HepG2 (cell line): Measurements from ENCODE around the gene LRRC4C. TPM values are rescaled to one million over a fixed set of nuclear protein-coding genes. Genes with fewer than 3 reads are reported as not detected.

Source experiments
- ATAC-seq: fragments of 200-7000 bp; cut with Tn5 transposase; 3 replicates; pipeline ENCODE4 v1.9.1; 2020; ENCODE audit warnings: mild to moderate bottlenecking, moderate library complexity
- BruUV-seq: library from RNA; stranded (reverse); fragments of 400-500 nt; replicated peaks from 2 replicates; lab custom pipeline; 2021; lab: Mats Ljungman, UMichigan
- CTCF ChIA-PET: fragments of 300-600 bp; formaldehyde crosslinking; extraction: SDS; loops from one replicate; lab custom pipeline; 2021; ENCODE audit warnings: low total read pairs, inconsistent platforms, low intra/inter-chr PET ratio; lab: Yijun Ruan, JAX
- POLR2A ChIA-PET: fragments of 350-600 bp; sonication (Branson Sonifier 250); formaldehyde crosslinking; loops from one replicate; lab custom pipeline; 2020; ENCODE audit warnings: antibody characterized with exemption, inconsistent platforms; lab: Yijun Ruan, JAX
- DNase-seq: peaks from one replicate; pipeline ENCODE4 v3.0.0-alpha.2; 2015; ENCODE audit warnings: low spot score
- FAIRE-seq: peaks from 3 replicates; lab custom pipeline; 2011; peaks lifted over from hg19 to GRCh38; lab: Jason Lieb, UNC
- H2AFZ ChIP-seq: one replicate; pipeline ENCODE4 v1.6.1; 2011; ENCODE audit warnings: low read length, inconsistent platforms
- H3K27ac ChIP-seq: fragments of 300-600 bp; 3 replicates; pipeline ENCODE4 v1.8.0; 2011; ENCODE audit warnings: mixed run types, mild to moderate bottlenecking, mixed read lengths, low read length, inconsistent platforms; ENCODE audit not compliant: insufficient read depth; ENCODE audit errors: extremely low read length
- H3K27me3 ChIP-seq, 2 experiments: fragments of 200-600 bp in 1 of 2; 2 replicates in 1 of 2; 3 replicates in 1 of 2; pipeline versions ENCODE4 v1.6.0 to v1.8.0; 2011; ENCODE audit warnings: low read length in 2 of 2, mild to moderate bottlenecking in 2 of 2, moderate library complexity in 2 of 2, inconsistent platforms in 1 of 2; ENCODE audit not compliant: insufficient read depth in 2 of 2, control insufficient read depth in 1 of 2
- H3K36me3 ChIP-seq, 2 experiments: fragments of 200-600 bp in 1 of 2; replicated peaks in 1 of 2; 2 replicates in 1 of 2; 3 replicates in 1 of 2; pipeline versions ENCODE4 v1.5.1 to v1.8.0; 2011; ENCODE audit warnings: low read length in 2 of 2, inconsistent platforms in 1 of 2; ENCODE audit not compliant: insufficient read depth in 2 of 2, control insufficient read depth in 1 of 2
- H3K4me1 ChIP-seq: 2 replicates; pipeline ENCODE4 v1.5.1; 2012; ENCODE audit warnings: low read length, inconsistent platforms; ENCODE audit not compliant: insufficient read depth
- H3K4me2 ChIP-seq: 2 replicates; pipeline ENCODE4 v1.6.0; 2011; ENCODE audit warnings: low read depth, low read length, inconsistent platforms
- H3K4me3 ChIP-seq, 3 experiments: fragments of 200-600 bp in 1 of 3; sonication (generic), shearing (Covaris generic) in 1 of 3; replicated peaks in 1 of 3; 2 replicates each; pipeline ENCODE4 v1.5.1; 2011 to 2016; ENCODE audit warnings: low read length in 3 of 3, inconsistent platforms in 2 of 3, low read depth in 2 of 3, mild to moderate bottlenecking in 2 of 3, control low read depth in 1 of 3, mixed read lengths in 1 of 3; ENCODE audit not compliant: insufficient read depth in 1 of 3
- H3K79me2 ChIP-seq: one replicate; pipeline ENCODE4 v1.6.1; 2011; ENCODE audit warnings: low read length, inconsistent platforms; ENCODE audit not compliant: insufficient read depth
- H3K9ac ChIP-seq: 2 replicates; pipeline ENCODE4 v1.6.0; 2011; ENCODE audit warnings: mild to moderate bottlenecking, low read depth, low read length, inconsistent platforms; ENCODE audit not compliant: insufficient read depth
- H3K9me3 ChIP-seq: 2 replicates; pipeline ENCODE4 v1.5.1; 2012; ENCODE audit warnings: mild to moderate bottlenecking, low read length
- H4K20me1 ChIP-seq: 2 replicates; pipeline ENCODE4 v1.6.0; 2011; ENCODE audit warnings: inconsistent platforms, mild to moderate bottlenecking, low read length, moderate library complexity; ENCODE audit not compliant: insufficient read depth
- AFF4 ChIP-seq: sonication (generic); formaldehyde crosslinking; IDR thresholded peaks from 2 replicates; pipeline ENCODE4 v1.4.0; 2020; ENCODE audit warnings: missing genetic modification reagents
- NFYC ChIP-seq: IDR thresholded peaks from 2 replicates; pipeline ENCODE4 v1.6.1; 2016; ENCODE audit warnings: missing genetic modification reagents, missing compliant biosample characterization
- PLSCR1 ChIP-seq: sonication (generic); formaldehyde crosslinking; IDR thresholded peaks from 2 replicates; pipeline ENCODE4 v1.5.0; 2020; ENCODE audit warnings: missing genetic modification reagents, mild to moderate bottlenecking, borderline replicate concordance
- POLR2AphosphoS2 ChIP-seq: IDR thresholded peaks from 2 replicates; pipeline ENCODE4 v1.6.1; 2011; ENCODE audit warnings: low read depth, low read length, improper control_type of control experiment
- SKI ChIP-seq: fragments of 450-650 bp; IDR thresholded peaks from one replicate; pipeline ENCODE4 v1.6.1; 2018; ENCODE audit warnings: mild to moderate bottlenecking; ENCODE audit not compliant: partially characterized antibody
- SSRP1 ChIP-seq: IDR thresholded peaks from 2 replicates; pipeline ENCODE4 v1.6.1; 2016; ENCODE audit warnings: control low read depth
- TFDP1 ChIP-seq: IDR thresholded peaks from 2 replicates; pipeline ENCODE4 v1.6.1; 2016; ENCODE audit warnings: missing compliant biosample characterization, missing genetic modification reagents, borderline replicate concordance
- THAP8 ChIP-seq: sonication (generic); formaldehyde crosslinking; IDR thresholded peaks from 2 replicates; pipeline ENCODE4 v1.5.1; 2020; ENCODE audit warnings: missing genetic modification reagents, mild to moderate bottlenecking, borderline replicate concordance
- TIGD3 ChIP-seq: sonication (generic); formaldehyde crosslinking; IDR thresholded peaks from 2 replicates; pipeline ENCODE4 v1.5.1; 2020; ENCODE audit warnings: mild to moderate bottlenecking, missing genetic modification reagents, borderline replicate concordance
- TSC22D2 ChIP-seq: sonication (generic); formaldehyde crosslinking; IDR thresholded peaks from 2 replicates; pipeline ENCODE4 v1.5.1; 2020; ENCODE audit warnings: missing genetic modification reagents, mild to moderate bottlenecking, borderline replicate concordance
- ZNF10 ChIP-seq: sonication (generic); formaldehyde crosslinking; IDR thresholded peaks from 2 replicates; pipeline ENCODE4 v1.4.0; 2020; ENCODE audit warnings: mild to moderate bottlenecking, low read depth, missing genetic modification reagents, borderline replicate concordance
- ZNF281 ChIP-seq: sonication (generic); formaldehyde crosslinking; IDR thresholded peaks from 2 replicates; pipeline ENCODE4 v1.4.0; 2020; ENCODE audit warnings: missing genetic modification reagents, borderline replicate concordance
- ZNF333 ChIP-seq: sonication (generic); formaldehyde crosslinking; IDR thresholded peaks from 2 replicates; pipeline ENCODE4 v1.4.0; 2020; ENCODE audit warnings: mild to moderate bottlenecking, missing genetic modification reagents, borderline replicate concordance
- ZNF629 ChIP-seq: sonication (generic); formaldehyde crosslinking; conservative IDR thresholded peaks from 2 replicates; pipeline ENCODE4 v1.5.0; 2020; ENCODE audit warnings: missing genetic modification reagents
- WGBS: methylation state at CpG from one replicate; pipeline ENCODE4 v1.1.6; 2017; ENCODE audit warnings: low lambda C conversion rate; 5-methylcytosine and 5-hydroxymethylcytosine counted together
- in situ Hi-C: cut with HindIII; loops from 2 replicates; pipeline ENCODE4 v1.10.0; 2017; ENCODE audit warnings: low pct_unique_long_range_greater_than_20kb; ENCODE audit not compliant: extremely low pct_ligation_motif_present
- intact Hi-C: fragments of 100-400 bp; cut with micrococcal nuclease; formaldehyde crosslinking; loops from one replicate; pipeline ENCODE4 v1.10.0; 2022; ENCODE audit not compliant: unreplicated experiment
- polyA plus RNA-seq, 8 experiments: library from polyadenylated mRNA; depleted of rRNA in 3 of 8; stranded (reverse) in 7 of 8; unstranded in 1 of 8; fragments of >200 nt; fragmentation: Illumina TruSeq in 4 of 8; extraction: Trizol in 4 of 8; gene quantifications; 2 replicates each; pipeline versions ENCODE4 v1.2.1 to v1.2.3, GENCODE V29; 2011 to 2016; ENCODE audit warnings: low read depth in 4 of 8, missing spikeins in 1 of 8, mixed read lengths in 1 of 8; ENCODE audit not compliant: insufficient read depth in 1 of 8
- total RNA-seq, 5 experiments: library from RNA; depleted of rRNA; stranded (reverse); fragments of >200 nt; fragmentation: Illumina TruSeq; extraction: Trizol; gene quantifications; 2 replicates each; pipeline ENCODE4 v1.2.3, GENCODE V29; 2016; ENCODE audit warnings: low read depth in 1 of 5

Gene LRRC4C
- total and polyA plus RNA-seq, 2 of the 13 experiments (the other 11 are each of a cell fraction or from before 2014, with no cell fraction given), result not detected

- in situ Hi-C loops (no loop called here), intact Hi-C loops (no loop called here)
- ChIA-PET CTCF (no interaction called here), POLR2A (no interaction called here)
- H3K9ac ChIP-seq, result no peak overlapping the region
- DNase-seq (no peak), FAIRE-seq (no peak), ATAC-seq (no peak)
- no peaks in the 10 kb centered on the region for H3K79me2 ChIP-seq
- H3K36me3 ChIP-seq, result no peaks in the 10 kb centered on the region
- H3K27me3 ChIP-seq, result no peaks in the 10 kb centered on the region
- H3K4me3 ChIP-seq, result no peak overlapping the region
- no peaks in the 10 kb centered on the region for H4K20me1 ChIP-seq
- no TSS peak for BruUV-seq
- WGBS, result 1% methylated on average over 3 of the region's 3 CpGs
- H3K27ac ChIP-seq, result no peak overlapping the region
- H2AFZ ChIP-seq, result no peak overlapping the region
- no peak overlapping the region for H3K4me2 ChIP-seq
- no peaks in the 10 kb centered on the region for H3K4me1 ChIP-seq
- H3K9me3 ChIP-seq, result no peaks in the 10 kb centered on the region; the same call in 1 of the 2 replicates
- TF ChIP-seq ZNF629 (CRISPR knock-in tag) (no peak), ZNF333 (no peak), POLR2AphosphoS2 (no peak), AFF4 (CRISPR knock-in tag) (no peak), TFDP1 (no peak), TIGD3 (CRISPR knock-in tag) (no peak), SKI (no peak), SSRP1 (CRISPR knock-in tag) (no peak), ZNF281 (CRISPR knock-in tag) (no peak), TSC22D2 (CRISPR knock-in tag) (no peak), NFYC (CRISPR knock-in tag) (no peak), PLSCR1 (CRISPR knock-in tag) (no peak), ZNF10 (CRISPR knock-in tag) (no peak), THAP8 (CRISPR knock-in tag) (no peak)
Observed at GRCh38 chr11:41273908-41274307, 185.5 kb downstream of the LRRC4C start.
